Right lobe of liver (tissue), 6 donors: ENCODE measurements around the gene CRTC1. TPM values are rescaled to one million over a fixed set of nuclear protein-coding genes. Genes with fewer than 3 reads are reported as not detected.

Experiments
- ATAC-seq, 4 donors: fragments of 200-7000 bp; cut with Tn5 transposase; one replicate each; pipeline ENCODE4 v1.9.1; 2020; ENCODE audit warnings: mild to moderate bottlenecking in 4 of 4, moderate library complexity in 4 of 4
- DNase-seq, 3 donors: peaks; one replicate each; pipeline ENCODE4 v3.0.0-alpha.2; 2020
- H3K27ac ChIP-seq, 3 donors: fragments of 200-600 bp; one replicate each; pipeline ENCODE4 v1.8.0; 2022
- H3K27me3 ChIP-seq, 2 donors: fragments of 200-600 bp; one replicate each; pipeline ENCODE4 v1.8.0; 2022
- H3K36me3 ChIP-seq, 4 donors: fragments of 200-600 bp; sonication (generic) in 1 of 4; one replicate each; pipeline versions ENCODE4 v1.5.1 to v1.8.0; 2017 to 2022; ENCODE audit warnings: control low read depth in 1 of 4
- H3K4me1 ChIP-seq, 4 donors: fragments of 200-600 bp; sonication (generic) in 1 of 4; one replicate each; pipeline versions ENCODE4 v1.5.1 to v1.8.0; 2017 to 2022; ENCODE audit warnings: control low read depth in 1 of 4
- H3K4me3 ChIP-seq, 3 donors: fragments of 200-600 bp; one replicate each; pipeline ENCODE4 v1.8.0; 2022
- H3K9me3 ChIP-seq, 4 donors: fragments of 200-600 bp; sonication (generic) in 1 of 4; one replicate each; pipeline versions ENCODE4 v1.5.1 to v1.8.0; 2017 to 2022; ENCODE audit warnings: control low read depth in 1 of 4
- CTCF ChIP-seq, 4 donors: fragments of 200-600 bp in 3 of 4; fragments of 450-650 bp in 1 of 4; IDR thresholded peaks; one replicate each; pipeline versions ENCODE4 v1.5.1 to v1.8.0; 2016 to 2022; ENCODE audit warnings: antibody characterized with exemption in 4 of 4, mild to moderate bottlenecking in 2 of 4
- POLR2A ChIP-seq: fragments of 450-650 bp; IDR thresholded peaks from one replicate; pipeline ENCODE4 v1.6.1; 2017; ENCODE audit warnings: antibody characterized with exemption, mild to moderate bottlenecking
- WGBS: methylation state at CpG from one replicate; pipeline ENCODE4 v1.1.6; 2018; ENCODE audit warnings: low coverage, low lambda C conversion rate; ENCODE audit not compliant: insufficient coverage; ENCODE audit errors: missing lambda C conversion rate; 5-methylcytosine and 5-hydroxymethylcytosine counted together
- intact Hi-C, 2 donors: fragments of 100-400 bp; cut with DNase I; formaldehyde crosslinking; loops; one replicate each; pipeline versions ENCODE4 v1.11.2 to v1.14.1; 2022
- total RNA-seq, 6 experiments: library from RNA; depleted of rRNA in 2 of 6; stranded (reverse); fragments of >200 nt in 2 of 6; fragmentation: NEBNext Ultra II Directional in 3 of 6; extraction: Animal tissue kit (Norgen Biotek cat#: 25700) in 3 of 6; gene quantifications; one replicate each; pipeline versions ENCODE4 v1.1.0 to v1.2.4, GENCODE V29; 2016 to 2023
- donor health status: DM: no; HTN: yes; CAD: no.
- donor health status: DM: no; HTN: no; CAD: no.
- donor health status: DM: no; HTN: no; CAD: no.
- donor health status: DM: no; HTN: yes; CAD: no.
- donor health status: DM: no; HTN: yes; CAD: no.

The CRTC1 gene
- total RNA-seq, 6 experiments from 2014 or later, result 1.7 to 7.2 (median 4.9) TPM

GRCh38 chr19:18769989-18770528, 86.6 kb downstream of the CRTC1 start:
- no peaks in the 10 kb centered on the region for H3K36me3 ChIP-seq
- WGBS, result no CpG with 5 or more reads among the region's 15 CpGs
- H3K27me3 ChIP-seq, result no peaks in the 10 kb centered on the region
- no peaks in the 10 kb centered on the region for H3K9me3 ChIP-seq
- DNase-seq (no peak), ATAC-seq (no peak)
- no peak overlapping the region for H3K27ac ChIP-seq
- H3K4me3 ChIP-seq, result no peak overlapping the region
- TF ChIP-seq POLR2A (no peak), CTCF (IDR thresholded peaks at IDR 0.05) (no peak)
- H3K4me1 ChIP-seq, result no peaks in the 10 kb centered on the region
- intact Hi-C loops, result no loop called here

DNA sequence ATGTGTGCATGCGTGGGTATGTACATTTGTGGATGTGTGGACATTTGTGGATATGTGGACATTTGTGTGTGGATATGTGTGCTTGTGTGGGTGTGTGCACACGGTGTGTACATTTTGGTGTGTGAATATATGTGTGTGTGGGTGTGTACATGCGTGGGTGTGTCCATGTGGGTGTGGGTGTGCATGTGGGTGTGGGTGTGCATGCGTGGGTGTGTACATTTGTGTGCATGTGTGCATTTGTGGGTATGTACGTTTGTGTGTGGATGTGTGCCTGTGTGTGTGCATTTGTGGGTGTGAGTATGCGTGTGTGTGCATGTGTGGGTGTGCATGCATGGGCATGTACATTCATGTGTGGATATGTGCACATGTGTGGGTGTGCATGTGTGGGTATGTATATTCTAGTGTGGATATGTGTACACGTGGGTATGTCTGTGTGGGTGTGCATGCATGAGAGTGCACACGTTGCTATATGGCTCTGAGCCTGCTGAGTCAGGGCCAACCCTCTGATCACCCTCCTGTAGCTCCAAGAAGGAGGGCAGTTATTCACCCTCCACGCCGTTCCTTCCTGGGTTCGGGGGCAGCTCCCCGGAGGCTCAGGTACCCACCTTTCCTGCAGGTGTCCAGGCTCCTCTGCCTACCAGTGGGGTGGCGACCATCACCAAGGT, 87.3 kb downstream of the CRTC1 start:
- intact Hi-C loops, result no loop called here
- no peaks in the 10 kb centered on the region for H3K27me3 ChIP-seq
- TF ChIP-seq CTCF (IDR thresholded peaks at IDR 0.05), result no peak
- TF ChIP-seq POLR2A, result no peak
- no peaks in the 10 kb centered on the region for H3K4me1 ChIP-seq
- H3K4me3 ChIP-seq, result no peak overlapping the region
- H3K36me3 ChIP-seq, result no peaks in the 10 kb centered on the region
- no peak for DNase-seq
- WGBS, result 84% methylated on average over 7 of the region's 13 CpGs
- H3K9me3 ChIP-seq, result no peaks in the 10 kb centered on the region
- ATAC-seq, result no peak
- no peak overlapping the region for H3K27ac ChIP-seq

GRCh38 chr19:18771328-18772242, 88.1 kb downstream of the CRTC1 start:
- intact Hi-C loops, result no loop called here
- Histone ChIP-seq H3K27ac (no peak overlapping the region), H3K27me3 (no peaks in the 10 kb centered on the region), H3K4me3 (no peak overlapping the region), H3K4me1 (no peaks in the 10 kb centered on the region), H3K9me3 (no peaks in the 10 kb centered on the region), H3K36me3 (no peaks in the 10 kb centered on the region)
- 100% methylated on average over 6 of the region's 36 CpGs for WGBS
- ATAC-seq (peak in 1 of 4 donors; percentile 21), DNase-seq (no peak)
- TF ChIP-seq POLR2A (no peak), CTCF (IDR thresholded peaks at IDR 0.05) (peak in 1 of 4 donors; percentile 14)

GRCh38 chr19:18772620-18773587, 89.4 kb downstream of the CRTC1 start:
- TF ChIP-seq POLR2A (no peak), CTCF (IDR thresholded peaks at IDR 0.05) (no peak)
- intact Hi-C loops, result no loop called here
- H3K4me1 ChIP-seq, result no peaks in the 10 kb centered on the region
- no peak overlapping the region for H3K27ac ChIP-seq
- H3K27me3 ChIP-seq, result no peaks in the 10 kb centered on the region
- DNase-seq (no peak), ATAC-seq (no peak)
- no peaks in the 10 kb centered on the region for H3K36me3 ChIP-seq
- 53% methylated on average over 4 of the region's 27 CpGs for WGBS
- no peaks in the 10 kb centered on the region for H3K9me3 ChIP-seq
- no peak overlapping the region for H3K4me3 ChIP-seq
